ENCODE measurements around the gene OR2T3.
"Not testable (repeated sequence)": the region's sequence is repeated elsewhere in the genome, so short reads cannot be mapped to it uniquely, and the experiment has no call there.

DNA sequence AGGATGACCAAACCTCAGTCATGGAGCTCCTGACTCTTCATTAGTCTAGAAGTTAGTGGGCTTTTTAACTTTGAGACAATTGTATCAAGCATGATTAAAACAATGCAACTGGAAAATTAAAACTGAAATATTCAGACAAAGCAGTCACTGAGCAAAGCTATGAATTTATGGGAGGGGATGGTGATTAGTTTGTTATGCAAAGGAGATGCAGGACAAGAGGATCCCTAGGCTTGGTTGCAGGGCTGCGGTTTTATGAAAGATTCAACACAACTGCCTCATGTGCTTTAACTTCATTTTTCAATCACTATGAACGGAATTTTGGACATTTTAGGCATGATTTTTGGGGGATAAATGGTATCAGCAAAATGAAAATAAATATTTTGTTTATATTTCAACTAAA is 1.0 kb upstream of the OR2T3 start:
- TF ChIP-seq POLR2AphosphoS5 (IDR thresholded peaks at IDR 0.05; ENCODE audit: low read depth, low read length); POLR2A (IDR thresholded peaks at IDR 0.05; ENCODE audit: low read depth, low read length); TAF1 (IDR thresholded peaks at IDR 0.05; ENCODE audit: borderline replicate concordance, low read depth, low read length): not testable (repeated sequence)
